ENCODE measurements around the gene ZNF816. TPM values are rescaled to one million over a fixed set of nuclear protein-coding genes. Genes with fewer than 3 reads are reported as not detected.

The ZNF816 gene
- total and polyA plus RNA-seq, 2 of the 8 experiments (the other 6 are each of a cell fraction or from before 2014, with no cell fraction given), result 2.7 to 13.2 TPM

- TF ChIP-seq EZH2 (IDR thresholded peaks at IDR 0.05; ENCODE audit: low read depth, low read length, severe bottlenecking), result no peak
- no peak for TF ChIP-seq HDAC2 (IDR thresholded peaks at IDR 0.05; ENCODE audit: borderline replicate concordance in 1 of 2, low read depth in 2 of 2, low read length in 2 of 2)
These were observed 25.7 kb downstream of the ZNF816 start (continued) for GRCh38 chr19:52936954-52937325.

Measured in H1 (cell line).